ENCODE data around the gene NUTM2G. TPM values are rescaled to one million over a fixed set of nuclear protein-coding genes. Genes with fewer than 3 reads are reported as not detected.
"Not testable (repeated sequence)": the region's sequence is repeated elsewhere in the genome, so short reads cannot be mapped to it uniquely, and the experiment has no call there.

Gene NUTM2G
- polyA plus RNA-seq, 3 donors, result 0.24 to 0.85 (median 0.33) TPM

GRCh38 chr9:96942181-96942580 is 13.5 kb downstream of the NUTM2G start:
- not testable (repeated sequence) for DNase-seq (ENCODE audit: low read depth in 3 of 3, low spot score in 2 of 3)

GRCh38 chr9:96949346-96949745 is 20.7 kb downstream of the NUTM2G start:
- not testable (repeated sequence) for DNase-seq (ENCODE audit: low read depth in 3 of 3, low spot score in 2 of 3)

GRCh38 chr9:96950539-96950938 is 21.9 kb downstream of the NUTM2G start:
- not testable (repeated sequence) for DNase-seq (ENCODE audit: low read depth in 3 of 3, low spot score in 2 of 3)

GRCh38 chr9:96967591-96967990 is 38.9 kb downstream of the NUTM2G start:
- not testable (repeated sequence) for DNase-seq (ENCODE audit: low read depth in 3 of 3, low spot score in 2 of 3)

GRCh38 chr9:96972552-96972951 is 43.9 kb downstream of the NUTM2G start:
- DNase-seq (ENCODE audit: low read depth in 3 of 3, low spot score in 2 of 3), result not testable (repeated sequence)

- DNase-seq (ENCODE audit: low read depth in 3 of 3, low spot score in 2 of 3), result not testable (repeated sequence)
Measured at GRCh38 chr9:96974037-96974436, 45.4 kb downstream of the NUTM2G start.

GRCh38 chr9:96983496-96984122 is 55.0 kb downstream of the NUTM2G start:
- not testable (repeated sequence) for DNase-seq (ENCODE audit: low read depth in 3 of 3, low spot score in 2 of 3)

- DNase-seq (ENCODE audit: low read depth in 3 of 3, low spot score in 2 of 3), result not testable (repeated sequence)
Measured at GRCh38 chr9:96984139-96984538, 55.5 kb downstream of the NUTM2G start.

DNA sequence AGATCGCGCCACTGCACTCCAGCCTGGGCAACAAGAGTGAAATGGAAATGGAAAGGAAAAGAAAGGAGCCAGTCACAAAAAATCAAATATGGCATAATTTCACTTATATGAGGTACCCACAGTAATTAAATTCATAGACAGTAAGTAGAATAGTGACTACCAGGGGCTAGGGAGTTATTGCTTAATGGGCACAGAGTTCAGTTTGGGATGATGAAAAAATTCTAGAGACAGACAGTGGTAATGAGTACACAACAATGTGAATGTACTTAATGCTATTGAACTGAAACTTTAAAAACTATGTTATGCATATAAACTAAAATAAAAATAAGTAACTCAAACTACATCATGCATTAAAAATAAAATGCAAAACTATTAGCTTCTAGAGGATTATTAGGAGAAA is 56.2 kb downstream of the NUTM2G start:
- not testable (repeated sequence) for DNase-seq (ENCODE audit: low read depth in 3 of 3, low spot score in 2 of 3)

Other genes starting within 250 kb of the NUTM2G start
- gene ZNF510, start 150.8 kb upstream of the NUTM2G start, polyA plus RNA-seq (ENCODE audit: insufficient read length in 3 of 3), result 10 to 100 TPM; 20.5 to 22.8 (median 21.3) TPM
- 1 to 10 TPM; 6.3 to 8.3 (median 6.9) TPM for gene ZNF782, start 74.3 kb upstream of the NUTM2G start, polyA plus RNA-seq (ENCODE audit: insufficient read length in 3 of 3)
- 10 to 100 TPM; 26.1 to 38.4 (median 30.5) TPM for gene CTSV, start 110.3 kb downstream of the NUTM2G start, polyA plus RNA-seq (ENCODE audit: insufficient read length in 3 of 3)